ENCODE measurements around the gene FAM171A1.

DNA sequence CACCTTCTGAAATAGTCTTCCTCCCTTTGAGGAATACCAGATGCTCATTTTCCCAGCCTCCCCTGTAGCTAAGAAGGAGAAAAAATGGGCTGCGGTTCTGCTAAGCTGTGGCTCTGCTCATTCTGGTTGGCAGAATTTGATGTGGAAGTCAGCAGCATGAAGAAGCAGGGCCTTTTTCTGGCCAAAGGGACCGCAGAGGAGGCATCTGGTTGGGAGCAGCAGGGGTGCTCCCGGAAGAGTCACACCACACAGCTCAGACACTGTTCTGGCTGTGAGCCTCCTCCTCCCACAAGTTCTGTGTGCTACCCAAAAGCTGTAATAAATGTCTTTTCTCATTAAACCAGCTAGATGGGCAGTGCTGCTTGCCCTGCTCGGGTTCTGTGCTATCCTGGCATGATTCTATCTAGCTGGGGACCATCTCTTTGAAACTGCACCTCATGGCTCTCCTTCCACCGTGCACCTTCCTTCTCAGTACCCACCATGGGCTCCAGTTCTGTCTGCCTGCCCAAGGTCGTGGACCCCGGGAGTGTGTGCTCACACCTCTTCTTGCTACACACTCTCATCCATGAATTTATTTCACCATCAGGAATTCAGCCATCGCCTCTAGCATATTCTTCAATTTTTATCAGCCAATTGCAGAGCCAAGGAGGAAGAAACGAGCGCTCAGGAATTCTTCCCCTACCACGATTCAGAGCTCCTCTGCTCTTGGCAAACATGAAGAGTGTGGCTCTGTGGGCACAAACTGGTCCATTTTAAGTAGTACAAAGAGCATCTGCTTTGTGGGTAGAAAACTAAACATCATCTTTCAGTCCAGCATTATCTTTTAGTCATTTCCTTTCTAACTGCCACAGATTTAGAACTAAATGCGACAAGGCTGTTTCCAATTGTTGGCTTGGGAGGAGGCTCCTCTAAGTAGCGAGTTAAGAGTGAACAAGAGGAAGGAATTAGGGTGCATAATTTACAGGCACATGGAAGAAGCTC lies 76.9 kb downstream of the FAM171A1 start:
- TF ChIP-seq EZH2 (IDR thresholded peaks at IDR 0.05) (no peak), EZH2phosphoT487 (IDR thresholded peaks at IDR 0.05) (no peak)
- TF ChIP-seq, protein P1, sequence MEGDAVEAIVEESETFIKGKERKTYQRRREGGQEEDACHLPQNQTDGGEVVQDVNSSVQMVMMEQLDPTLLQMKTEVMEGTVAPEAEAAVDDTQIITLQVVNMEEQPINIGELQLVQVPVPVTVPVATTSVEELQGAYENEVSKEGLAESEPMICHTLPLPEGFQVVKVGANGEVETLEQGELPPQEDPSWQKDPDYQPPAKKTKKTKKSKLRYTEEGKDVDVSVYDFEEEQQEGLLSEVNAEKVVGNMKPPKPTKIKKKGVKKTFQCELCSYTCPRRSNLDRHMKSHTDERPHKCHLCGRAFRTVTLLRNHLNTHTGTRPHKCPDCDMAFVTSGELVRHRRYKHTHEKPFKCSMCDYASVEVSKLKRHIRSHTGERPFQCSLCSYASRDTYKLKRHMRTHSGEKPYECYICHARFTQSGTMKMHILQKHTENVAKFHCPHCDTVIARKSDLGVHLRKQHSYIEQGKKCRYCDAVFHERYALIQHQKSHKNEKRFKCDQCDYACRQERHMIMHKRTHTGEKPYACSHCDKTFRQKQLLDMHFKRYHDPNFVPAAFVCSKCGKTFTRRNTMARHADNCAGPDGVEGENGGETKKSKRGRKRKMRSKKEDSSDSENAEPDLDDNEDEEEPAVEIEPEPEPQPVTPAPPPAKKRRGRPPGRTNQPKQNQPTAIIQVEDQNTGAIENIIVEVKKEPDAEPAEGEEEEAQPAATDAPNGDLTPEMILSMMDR (IDR thresholded peaks at IDR 0.05), result no peak
